GM12892 (cell line): ENCODE data around the gene CHST2.

ENCODE experiments used
- DNase-seq: peaks from one replicate; pipeline ENCODE4 v3.0.0; 2011; ENCODE audit not compliant: insufficient read length
- FAIRE-seq: peaks from 2 replicates; lab custom pipeline; 2011; peaks lifted over from hg19 to GRCh38; lab: Jason Lieb, UNC
- POLR2A ChIP-seq: IDR thresholded peaks from 2 replicates; pipeline ENCODE4 v1.6.1; 2011; ENCODE audit warnings: low read depth, low read length, control low read depth
- POLR2AphosphoS5 ChIP-seq: IDR thresholded peaks from 2 replicates; pipeline ENCODE4 v1.6.1; 2011; ENCODE audit warnings: low read depth, low read length, control low read depth
- TAF1 ChIP-seq: IDR thresholded peaks from 2 replicates; pipeline ENCODE4 v1.6.1; 2011; ENCODE audit warnings: low read depth, mild to moderate bottlenecking, control low read depth, low read length, borderline replicate concordance

The CHST2 gene

DNA sequence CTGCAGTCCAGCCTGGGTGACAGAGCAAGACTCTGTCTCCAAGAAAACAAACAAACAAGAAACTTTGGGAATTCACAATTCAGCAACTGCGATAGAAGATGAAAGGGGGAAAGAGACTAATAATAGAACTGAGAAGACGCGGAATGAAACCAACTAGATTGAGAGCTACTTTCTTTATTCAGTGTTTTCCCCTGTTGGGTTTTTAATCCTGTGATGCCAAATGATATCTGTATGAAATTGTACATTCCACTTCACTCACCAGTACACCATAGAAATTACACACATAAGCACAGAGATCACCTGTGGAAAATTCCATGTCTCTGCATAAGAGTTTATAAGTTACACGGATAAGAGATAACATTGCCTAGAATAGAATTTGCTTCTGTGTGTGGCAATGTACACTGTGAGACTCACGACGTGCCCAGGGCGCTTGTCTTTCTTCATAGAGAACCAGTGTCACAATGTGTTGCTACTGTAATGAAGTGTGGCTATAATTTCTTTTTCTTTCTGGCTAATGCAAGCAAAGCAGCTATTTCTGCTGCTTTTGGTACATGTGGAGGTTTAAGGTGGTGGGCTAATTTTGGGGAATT lies 17.7 kb upstream of the CHST2 start:
- DNase-seq, result no peak
- TF ChIP-seq TAF1, result no peak
- no peak for TF ChIP-seq POLR2AphosphoS5
- no peak for TF ChIP-seq POLR2A
- FAIRE-seq, result no peak

DNA sequence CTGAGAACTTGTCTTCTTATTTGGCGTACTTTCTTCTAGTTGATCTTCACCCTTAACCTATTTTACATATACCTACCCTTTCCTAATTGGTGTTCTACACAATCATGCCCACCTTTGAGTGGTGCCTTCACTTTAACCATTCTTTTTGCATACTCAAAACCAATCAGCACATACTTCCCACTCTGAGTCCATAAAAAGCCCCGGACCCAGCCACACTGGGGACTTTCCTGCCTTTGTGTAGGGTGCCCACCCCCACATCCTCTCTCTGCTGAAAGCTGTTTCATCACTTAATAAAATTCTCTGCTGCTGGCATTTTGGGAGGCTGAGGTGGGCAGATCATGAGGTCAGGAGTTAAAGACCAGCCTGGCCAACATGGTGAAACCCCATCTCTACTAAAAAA lies 15.9 kb upstream of the CHST2 start:
- DNase-seq (no peak), FAIRE-seq (peak; percentile 76)
- TF ChIP-seq POLR2AphosphoS5 (no peak), POLR2A (no peak), TAF1 (no peak)

DNA sequence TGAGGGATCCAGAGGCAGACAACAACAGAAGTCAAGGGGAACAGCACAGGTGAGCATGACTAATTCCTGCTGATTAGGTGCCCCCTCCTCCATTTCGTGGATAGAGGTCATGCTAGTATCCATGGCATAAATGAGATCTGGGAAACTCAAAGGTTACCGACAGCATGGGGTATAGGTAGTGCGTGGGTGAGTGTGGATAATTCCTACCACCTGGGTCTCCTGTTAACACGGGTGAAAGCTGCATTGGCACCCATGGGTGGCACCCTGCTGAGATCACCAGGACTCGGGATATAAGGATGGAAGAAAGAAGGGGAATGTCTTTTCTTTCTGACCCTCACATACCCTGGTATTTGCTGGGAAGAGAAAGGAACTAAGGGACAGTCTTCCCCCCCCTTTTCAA lies 14.4 kb upstream of the CHST2 start:
- DNase-seq (no peak), FAIRE-seq (no peak)
- TF ChIP-seq TAF1 (no peak), POLR2AphosphoS5 (no peak), POLR2A (no peak)

DNA sequence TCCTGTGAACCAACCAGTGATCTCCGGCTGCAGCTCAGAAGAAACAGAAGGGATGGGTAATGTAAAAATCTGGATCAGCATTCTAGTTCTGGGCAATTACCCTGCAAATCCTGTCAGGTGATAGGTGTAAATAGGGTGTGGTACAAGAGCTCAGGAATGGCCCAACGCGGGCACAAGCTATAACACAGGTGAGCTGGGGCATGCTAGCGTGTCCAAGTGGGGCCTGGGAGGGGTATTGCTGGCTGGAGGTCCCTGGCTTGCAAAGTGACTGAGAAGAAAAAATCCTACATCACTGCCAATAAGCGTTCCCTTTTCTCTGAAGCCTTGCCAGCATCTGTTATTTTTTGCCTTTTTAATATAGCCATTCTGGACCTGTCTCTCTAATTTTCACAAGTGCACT lies 9.7 kb upstream of the CHST2 start:
- DNase-seq (no peak), FAIRE-seq (no peak)
- TF ChIP-seq TAF1 (no peak), POLR2A (no peak), POLR2AphosphoS5 (no peak)

DNA sequence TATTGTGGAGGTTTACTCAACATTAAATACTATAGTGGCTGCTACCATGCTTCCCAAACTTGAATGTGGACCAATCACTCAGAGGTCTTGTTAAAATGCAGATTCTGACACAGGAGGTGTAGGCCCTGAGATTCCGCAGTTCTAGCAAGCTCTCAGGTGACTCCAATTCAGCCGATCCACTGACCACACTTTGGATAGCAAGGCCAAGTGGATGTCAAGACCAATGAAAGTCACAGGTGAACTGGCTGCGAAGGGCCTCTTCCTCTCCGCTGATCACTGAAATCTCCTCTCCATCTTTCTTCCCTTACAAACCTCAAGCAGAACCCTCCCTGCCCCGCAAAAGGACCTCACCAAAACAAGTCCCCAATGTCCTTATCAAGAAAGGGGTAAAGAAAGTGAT lies 9.2 kb upstream of the CHST2 start:
- DNase-seq, result no peak
- TF ChIP-seq POLR2AphosphoS5 (no peak), POLR2A (no peak), TAF1 (no peak)
- FAIRE-seq, result no peak

DNA sequence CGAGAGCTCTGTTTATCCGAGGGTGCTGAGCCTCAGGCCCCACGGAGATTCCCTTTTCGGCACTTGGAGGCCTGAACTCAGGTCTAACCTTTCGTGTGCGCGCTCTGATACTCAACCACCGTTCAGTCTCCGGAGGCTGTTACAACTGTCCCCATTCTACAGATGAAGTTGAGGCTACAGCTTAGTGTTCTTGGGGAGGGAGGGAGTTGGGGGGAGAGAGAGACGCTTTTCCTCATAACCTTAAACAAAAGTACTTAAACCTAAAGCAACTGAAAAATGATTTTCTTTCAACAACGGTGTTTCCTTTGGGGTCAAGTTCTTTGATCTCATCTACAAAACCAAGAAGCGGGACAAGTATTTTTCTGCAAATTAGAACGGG lies 952 bp upstream of the CHST2 start:
- FAIRE-seq (no peak), DNase-seq (no peak)
- TF ChIP-seq POLR2AphosphoS5 (no peak), POLR2A (no peak), TAF1 (no peak)

DNA sequence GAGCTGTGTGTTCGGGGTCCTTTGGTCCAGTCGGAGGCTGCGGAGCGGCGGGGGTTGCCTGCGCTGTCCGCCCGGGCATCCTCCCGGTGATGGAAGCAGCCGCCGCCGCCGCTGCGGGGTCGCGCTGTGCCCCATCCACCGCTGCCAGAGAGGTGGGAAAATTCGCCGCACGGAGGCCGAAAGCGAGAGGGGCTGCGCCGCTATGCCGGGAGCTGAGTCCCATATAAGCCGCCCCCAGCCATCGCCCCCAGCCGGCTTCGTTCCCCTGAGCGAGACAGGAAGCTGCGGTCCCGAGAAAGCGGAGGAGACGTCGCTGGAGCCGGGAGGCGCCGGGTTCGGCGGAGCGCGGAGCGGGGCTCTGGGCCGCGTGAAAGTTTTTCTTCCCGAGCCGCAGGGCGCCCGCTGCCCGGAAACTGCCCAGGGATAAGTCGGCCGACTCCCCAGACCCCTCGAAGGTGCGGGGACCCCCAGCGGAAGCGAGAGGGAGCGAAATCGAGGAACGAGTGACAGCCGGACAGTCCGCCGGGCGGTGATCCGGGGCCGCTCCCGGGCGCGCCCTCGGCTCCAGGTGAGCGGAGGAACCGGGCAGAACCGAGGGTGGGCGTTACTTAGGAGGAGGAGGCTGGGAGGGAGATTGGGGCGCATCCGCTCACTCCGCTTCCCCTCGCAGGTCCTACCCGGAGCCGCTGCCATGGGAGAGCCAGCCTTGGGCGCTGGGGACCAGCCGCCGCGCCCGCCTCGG lies 574 bp downstream of the CHST2 start:
- DNase-seq (peak; percentile 38), FAIRE-seq (no peak)
- no peak for TF ChIP-seq POLR2A
- TF ChIP-seq TAF1, result no peak

DNA sequence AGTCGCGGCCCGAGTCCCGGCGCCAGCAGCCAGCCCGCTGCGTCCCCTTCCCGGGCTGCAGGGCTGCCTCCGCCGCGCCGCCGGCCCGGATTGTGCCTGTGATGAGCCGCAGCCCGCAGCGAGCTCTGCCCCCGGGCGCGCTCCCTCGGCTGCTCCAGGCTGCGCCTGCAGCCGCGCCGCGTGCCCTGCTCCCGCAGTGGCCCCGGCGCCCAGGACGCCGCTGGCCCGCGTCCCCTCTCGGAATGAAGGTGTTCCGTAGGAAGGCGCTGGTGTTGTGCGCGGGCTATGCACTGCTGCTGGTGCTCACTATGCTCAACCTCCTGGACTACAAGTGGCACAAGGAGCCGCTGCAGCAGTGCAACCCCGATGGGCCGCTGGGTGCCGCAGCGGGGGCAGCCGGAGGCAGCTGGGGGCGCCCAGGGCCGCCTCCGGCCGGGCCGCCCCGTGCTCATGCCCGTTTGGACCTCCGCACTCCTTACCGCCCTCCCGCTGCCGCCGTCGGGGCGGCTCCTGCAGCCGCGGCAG lies 1.2 kb downstream of the CHST2 start:
- FAIRE-seq (no peak), DNase-seq (peak; percentile 46)
- TF ChIP-seq TAF1 (no peak), POLR2AphosphoS5 (no peak), POLR2A (no peak)

DNA sequence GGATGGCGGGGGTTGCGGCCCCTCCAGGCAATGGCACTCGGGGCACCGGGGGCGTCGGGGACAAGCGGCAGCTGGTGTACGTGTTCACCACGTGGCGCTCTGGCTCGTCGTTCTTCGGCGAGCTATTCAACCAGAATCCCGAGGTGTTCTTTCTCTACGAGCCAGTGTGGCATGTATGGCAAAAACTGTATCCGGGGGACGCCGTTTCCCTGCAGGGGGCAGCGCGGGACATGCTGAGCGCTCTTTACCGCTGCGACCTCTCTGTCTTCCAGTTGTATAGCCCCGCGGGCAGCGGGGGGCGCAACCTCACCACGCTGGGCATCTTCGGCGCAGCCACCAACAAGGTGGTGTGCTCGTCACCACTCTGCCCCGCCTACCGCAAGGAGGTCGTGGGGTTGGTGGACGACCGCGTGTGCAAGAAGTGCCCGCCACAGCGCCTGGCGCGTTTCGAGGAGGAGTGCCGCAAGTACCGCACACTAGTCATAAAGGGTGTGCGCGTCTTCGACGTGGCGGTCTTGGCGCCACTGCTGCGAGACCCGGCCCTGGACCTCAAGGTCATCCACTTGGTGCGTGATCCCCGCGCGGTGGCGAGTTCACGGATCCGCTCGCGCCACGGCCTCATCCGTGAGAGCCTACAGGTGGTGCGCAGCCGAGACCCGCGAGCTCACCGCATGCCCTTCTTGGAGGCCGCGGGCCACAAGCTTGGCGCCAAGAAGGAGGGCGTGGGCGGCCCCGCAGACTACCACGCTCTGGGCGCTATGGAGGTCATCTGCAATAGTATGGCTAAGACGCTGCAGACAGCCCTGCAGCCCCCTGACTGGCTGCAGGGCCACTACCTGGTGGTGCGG lies 1.9 kb downstream of the CHST2 start:
- TF ChIP-seq POLR2A (no peak; the same call in 1 of the 2 replicates), TAF1 (no peak)
- DNase-seq, result peak; percentile 30
- FAIRE-seq, result peak; percentile 85

DNA sequence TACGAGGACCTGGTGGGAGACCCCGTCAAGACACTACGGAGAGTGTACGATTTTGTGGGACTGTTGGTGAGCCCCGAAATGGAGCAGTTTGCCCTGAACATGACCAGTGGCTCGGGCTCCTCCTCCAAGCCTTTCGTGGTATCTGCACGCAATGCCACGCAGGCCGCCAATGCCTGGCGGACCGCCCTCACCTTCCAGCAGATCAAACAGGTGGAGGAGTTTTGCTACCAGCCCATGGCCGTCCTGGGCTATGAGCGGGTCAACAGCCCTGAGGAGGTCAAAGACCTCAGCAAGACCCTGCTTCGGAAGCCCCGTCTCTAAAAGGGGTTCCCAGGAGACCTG lies 2.5 kb downstream of the CHST2 start:
- no peak for DNase-seq
- TF ChIP-seq POLR2A, result no peak
- no peak for TF ChIP-seq TAF1
- TF ChIP-seq POLR2AphosphoS5, result no peak
- FAIRE-seq, result no peak

DNA sequence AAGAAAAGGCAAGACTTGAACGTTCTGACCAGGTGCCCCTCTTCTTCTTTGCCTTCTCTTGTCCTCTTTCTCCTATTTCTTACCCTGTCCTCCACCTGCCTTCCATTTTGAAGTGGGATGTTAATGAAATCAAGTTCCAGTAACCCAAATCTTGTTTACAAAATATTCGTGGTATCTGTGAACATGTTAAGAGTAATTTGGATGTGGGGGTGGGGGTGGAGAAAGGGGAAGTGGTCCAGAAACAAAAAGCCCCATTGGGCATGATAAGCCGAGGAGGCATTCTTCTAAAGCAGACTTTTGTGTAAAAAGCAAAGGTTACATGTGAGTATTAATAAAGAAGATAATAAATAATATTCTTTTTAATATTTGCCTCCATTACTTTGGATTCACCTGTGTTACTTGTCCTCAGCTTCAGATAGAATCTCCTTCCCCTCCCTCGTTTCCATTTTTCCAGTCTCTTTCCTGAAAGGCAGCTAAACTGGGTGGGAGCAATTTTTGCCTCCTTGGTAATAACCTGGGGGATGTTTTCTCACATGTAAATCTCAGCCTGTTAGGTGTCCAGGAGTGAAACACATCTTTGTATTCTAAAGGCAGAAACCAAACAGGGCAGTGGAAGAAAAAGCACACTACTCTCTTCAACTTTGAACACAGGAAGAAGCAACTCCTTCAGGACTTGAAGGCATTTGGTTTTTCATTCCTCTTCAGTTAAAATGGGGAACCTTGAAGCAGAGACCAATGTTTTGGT lies 3.2 kb downstream of the CHST2 start:
- DNase-seq, result no peak
- no peak for TF ChIP-seq POLR2A
- peak; percentile 22; the same call in 1 of the 2 replicates for TF ChIP-seq POLR2AphosphoS5
- peak; percentile 80 for FAIRE-seq
